B cell (primary cell): ENCODE data around the gene AKAP8.

Source experiments
- EZH2 ChIP-seq: IDR thresholded peaks from 2 replicates; pipeline ENCODE4 v1.6.1; 2012; ENCODE audit warnings: borderline replicate concordance, low read depth, mild to moderate bottlenecking, moderate library complexity, low read length; ENCODE audit not compliant: insufficient read depth, poor library complexity, severe bottlenecking
- TF ChIP-seq, protein P1 (sequence below): fragments of 200-600 bp; IDR thresholded peaks from one replicate; pipeline ENCODE4 v1.8.0; 2022; ENCODE audit warnings: antibody characterized with exemption, mild to moderate bottlenecking

GRCh38 chr19:15331419-15332310, 47.9 kb downstream of the AKAP8 start:
- TF ChIP-seq, protein P1, sequence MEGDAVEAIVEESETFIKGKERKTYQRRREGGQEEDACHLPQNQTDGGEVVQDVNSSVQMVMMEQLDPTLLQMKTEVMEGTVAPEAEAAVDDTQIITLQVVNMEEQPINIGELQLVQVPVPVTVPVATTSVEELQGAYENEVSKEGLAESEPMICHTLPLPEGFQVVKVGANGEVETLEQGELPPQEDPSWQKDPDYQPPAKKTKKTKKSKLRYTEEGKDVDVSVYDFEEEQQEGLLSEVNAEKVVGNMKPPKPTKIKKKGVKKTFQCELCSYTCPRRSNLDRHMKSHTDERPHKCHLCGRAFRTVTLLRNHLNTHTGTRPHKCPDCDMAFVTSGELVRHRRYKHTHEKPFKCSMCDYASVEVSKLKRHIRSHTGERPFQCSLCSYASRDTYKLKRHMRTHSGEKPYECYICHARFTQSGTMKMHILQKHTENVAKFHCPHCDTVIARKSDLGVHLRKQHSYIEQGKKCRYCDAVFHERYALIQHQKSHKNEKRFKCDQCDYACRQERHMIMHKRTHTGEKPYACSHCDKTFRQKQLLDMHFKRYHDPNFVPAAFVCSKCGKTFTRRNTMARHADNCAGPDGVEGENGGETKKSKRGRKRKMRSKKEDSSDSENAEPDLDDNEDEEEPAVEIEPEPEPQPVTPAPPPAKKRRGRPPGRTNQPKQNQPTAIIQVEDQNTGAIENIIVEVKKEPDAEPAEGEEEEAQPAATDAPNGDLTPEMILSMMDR, result no peak
- TF ChIP-seq EZH2, result no peak
